NCI-H69 (cell line): ENCODE measurements around the gene CCNI2.
"Not testable (repeated sequence)": the region's sequence is repeated elsewhere in the genome, so short reads cannot be mapped to it uniquely, and the experiment has no call there.

Experiments used
- DNase-seq: peaks from one replicate; lab custom pipeline; 2025; lab: John Stamatoyannopoulos, UW

The CCNI2 gene

DNA sequence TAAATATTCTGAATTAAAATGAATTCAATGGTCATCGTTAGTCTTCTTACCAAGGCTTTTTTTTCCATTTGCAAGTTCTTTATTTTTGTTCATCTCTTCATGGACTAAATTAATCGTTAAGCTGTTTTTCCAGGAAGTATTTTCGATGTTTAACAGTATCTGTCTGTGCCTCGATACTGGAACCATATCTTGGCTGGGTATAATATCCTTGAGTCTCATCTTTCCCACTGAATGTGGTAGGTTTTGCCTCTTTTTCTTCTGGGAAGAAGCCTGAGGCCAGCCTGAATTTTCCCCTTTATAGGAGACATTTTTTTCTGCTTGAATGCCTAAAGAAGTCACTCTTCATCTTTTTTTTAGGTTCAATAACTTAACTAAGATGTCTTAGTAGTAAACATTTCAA, 33.8 kb downstream of the CCNI2 start:
- DNase-seq, result no peak

DNA sequence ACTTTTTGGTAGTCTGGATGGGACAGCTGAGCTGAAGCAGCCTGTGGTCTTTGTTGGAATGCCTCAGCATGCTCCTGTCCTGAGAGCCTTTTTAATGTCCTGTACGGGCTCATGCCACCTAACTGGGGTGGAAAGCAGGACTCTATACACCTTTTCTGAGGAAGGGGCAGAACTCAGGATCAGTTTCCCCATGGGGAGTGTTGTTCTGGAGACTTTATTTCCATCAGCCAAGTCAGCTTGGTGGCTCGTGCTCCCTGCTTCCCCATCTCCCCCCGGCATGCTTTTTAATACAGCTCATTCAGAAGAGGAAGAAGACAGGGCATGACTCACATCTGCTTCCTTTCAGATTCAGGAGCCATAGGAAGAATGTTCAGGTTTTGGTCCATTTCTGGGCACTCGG, 34.9 kb downstream of the CCNI2 start:
- DNase-seq, result peak; percentile 16

DNA sequence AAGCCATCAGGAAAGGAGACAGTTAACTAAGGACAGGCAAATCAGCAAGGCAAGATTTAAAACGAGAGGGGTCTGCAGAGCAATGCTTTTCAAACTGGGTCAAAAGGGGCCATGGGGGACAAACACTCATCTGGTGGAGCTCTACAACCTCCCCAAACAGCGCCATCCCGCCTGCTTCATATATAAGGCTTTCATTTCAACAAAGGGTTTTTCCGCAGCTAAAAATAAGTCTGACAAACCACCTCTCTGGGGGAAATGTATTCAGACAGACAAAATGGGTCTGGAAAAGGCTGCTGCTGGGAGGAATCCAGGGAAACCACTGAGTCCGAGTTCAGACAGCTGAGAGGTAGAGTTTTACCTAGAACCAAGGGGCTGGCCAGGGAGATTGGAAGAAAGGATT, 38.1 kb downstream of the CCNI2 start:
- no peak for DNase-seq

DNA sequence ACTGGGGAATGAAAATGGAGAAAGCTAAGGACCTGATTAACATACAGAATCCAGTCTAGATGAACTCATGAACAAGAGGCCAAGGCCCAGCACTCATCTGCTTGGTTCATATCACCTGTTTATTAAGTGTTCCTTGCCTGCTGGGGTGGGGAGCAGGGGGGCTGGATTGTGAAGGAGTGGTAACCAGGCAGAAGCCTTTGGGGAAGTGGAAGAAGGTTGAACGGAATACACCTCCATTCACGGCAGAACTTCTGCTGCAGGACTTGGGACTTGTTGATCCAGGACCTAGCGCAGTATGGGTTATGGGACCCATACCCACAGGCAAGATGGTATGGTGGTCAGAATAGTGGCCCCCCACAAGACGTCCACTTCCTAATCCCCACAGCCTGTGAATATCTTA, 38.6 kb downstream of the CCNI2 start:
- DNase-seq, result no peak

DNA sequence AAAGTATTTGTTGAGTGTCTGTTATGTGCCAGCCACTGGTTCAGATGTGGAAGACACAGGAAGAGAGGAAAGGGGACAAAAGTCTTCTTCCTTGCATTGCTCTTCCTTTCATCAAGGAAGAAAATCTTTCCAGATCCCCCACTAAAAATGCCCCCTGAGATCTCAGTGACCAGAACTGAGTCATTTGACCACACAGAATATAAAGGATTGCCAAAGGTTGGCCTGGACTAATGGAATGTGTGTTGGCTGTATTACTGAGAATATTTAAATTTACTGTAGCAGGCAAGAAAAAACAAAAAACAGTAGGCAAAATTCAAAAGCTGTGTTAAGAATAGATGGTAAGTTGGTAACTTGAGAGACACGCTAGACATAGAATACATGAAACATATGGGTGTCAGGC, 39.9 kb downstream of the CCNI2 start:
- no peak for DNase-seq

DNA sequence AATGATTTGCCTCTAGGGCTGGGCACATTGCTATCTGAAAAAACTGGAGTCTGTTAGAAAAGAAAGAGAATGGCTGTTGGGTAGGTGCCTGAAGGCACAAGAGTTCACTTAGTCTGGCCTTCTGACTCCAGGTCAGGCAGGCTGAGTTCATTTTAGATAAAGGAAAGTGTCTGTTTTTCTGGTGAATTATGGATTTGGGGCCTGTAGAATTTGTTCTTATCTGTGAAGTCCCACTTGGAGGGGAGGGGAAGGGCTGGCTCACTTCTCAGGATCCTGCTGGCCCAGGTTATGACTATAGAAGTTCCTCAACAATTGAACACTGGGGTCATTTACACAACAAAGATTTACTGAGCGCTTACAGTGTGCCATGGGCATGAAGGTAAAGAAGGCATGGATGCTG, 41.3 kb downstream of the CCNI2 start:
- no peak for DNase-seq

DNA sequence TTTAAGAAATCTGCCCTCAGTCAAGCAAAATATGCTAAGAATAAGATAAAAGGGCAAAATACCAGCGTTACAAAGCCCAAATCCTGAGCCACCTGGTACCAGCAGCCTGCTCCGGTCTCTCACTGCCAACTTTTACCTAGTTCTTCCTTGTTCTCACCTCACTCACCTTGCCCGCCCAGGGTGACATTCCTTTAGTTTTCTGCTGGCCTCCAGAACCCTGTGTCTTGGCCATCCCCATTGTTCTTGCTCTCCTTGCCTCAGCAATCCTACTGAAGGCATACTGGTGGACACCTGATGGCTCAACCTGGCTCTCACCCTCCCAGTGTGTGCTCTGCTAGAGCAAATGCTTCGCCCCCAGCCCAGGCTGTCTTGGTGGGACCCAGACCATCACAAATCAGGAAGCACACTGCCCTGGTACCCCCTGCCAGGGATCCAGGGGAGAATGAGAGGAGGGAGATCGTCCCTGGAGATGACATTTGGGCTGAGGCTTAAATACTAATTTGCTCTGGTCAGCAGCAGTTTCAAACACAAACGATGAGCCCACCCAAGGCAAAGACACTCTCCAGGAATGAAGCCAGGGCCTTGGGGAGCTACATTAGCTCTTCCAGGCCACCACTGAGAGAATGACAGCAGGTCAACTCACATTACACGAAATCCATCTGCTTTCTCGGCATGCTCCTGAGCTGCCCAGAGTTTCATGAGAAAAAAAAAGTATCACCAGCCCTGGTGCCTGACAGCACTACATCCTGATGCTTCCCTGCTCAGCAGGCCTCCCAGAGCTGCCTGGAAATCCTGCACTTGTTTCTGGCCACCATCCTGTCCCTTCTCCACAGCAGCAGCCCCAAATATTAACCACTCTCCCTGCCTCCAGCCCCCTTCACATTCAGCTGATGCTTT, 42.0 kb downstream of the CCNI2 start:
- DNase-seq, result peak; percentile 74

DNA sequence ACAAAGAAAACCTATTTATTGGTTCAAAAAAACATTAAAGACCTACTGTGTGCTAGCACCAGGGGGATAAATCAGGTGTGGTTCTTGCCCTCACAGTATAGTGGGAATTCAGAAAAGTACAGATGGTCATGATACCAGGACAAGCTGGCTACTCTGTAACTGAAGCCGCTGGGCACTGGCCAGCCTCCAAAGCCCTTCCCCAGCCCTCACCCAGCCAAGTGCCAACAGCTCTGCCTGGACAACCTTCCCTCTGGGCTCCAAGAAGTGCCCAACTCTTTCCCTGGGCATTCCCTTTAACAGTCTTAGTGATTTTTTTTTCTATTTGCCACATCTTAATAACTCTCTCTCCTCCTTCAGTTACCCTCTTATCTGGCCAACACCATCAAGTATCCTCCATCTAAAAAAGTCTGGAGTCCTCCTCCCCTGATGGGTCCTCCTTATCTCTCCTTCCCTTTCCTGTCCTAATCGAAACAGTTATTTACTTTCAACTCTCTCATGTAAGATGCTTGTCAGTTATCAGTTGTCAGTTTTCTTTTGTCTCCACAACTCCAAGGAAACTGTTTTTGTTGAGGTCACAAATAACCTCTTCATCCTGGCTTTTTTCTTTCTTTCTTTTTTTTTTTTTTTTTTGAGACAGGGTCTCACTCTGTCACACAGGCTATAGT, 43.1 kb downstream of the CCNI2 start:
- DNase-seq, result no peak

DNA sequence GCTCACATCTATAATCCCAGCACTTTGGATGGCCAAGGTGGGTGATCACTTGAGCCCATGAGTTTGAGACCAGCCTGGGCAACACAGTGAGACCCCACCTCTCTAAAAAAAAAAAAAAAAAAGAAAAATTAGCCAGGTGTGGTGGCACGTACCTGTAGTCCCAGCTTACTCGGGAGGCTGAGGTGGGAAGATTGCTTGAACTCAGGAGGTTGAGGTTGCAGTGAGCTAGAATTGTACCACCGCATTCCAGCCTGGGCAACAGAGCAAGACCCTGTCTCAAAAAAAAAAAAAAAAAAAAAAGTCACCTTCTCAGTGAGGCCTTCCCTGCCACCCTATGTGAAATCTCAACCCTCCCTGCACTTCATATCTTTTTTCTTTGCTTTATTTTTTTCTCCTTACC, 43.8 kb downstream of the CCNI2 start:
- DNase-seq, result no peak

DNA sequence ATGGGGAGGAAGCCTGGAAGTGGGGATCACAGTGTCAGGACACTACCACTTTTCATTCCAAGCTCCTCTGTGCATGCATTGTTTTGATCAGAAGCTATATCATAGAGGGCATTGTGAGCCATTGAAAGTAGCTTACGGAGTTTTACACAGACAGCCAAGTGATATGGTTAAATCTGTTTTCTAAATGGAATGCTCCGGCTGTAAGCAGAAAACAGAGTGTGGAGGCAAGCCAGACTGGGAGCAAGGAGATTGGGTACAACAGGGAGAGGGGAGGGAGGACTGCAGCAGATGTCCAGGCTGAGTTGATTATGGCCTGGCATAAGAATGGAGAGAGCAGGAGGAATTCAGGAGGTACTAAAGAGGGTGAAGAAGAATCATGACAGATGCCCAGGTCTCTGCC, 50.4 kb downstream of the CCNI2 start:
- DNase-seq, result peak; percentile 35

DNA sequence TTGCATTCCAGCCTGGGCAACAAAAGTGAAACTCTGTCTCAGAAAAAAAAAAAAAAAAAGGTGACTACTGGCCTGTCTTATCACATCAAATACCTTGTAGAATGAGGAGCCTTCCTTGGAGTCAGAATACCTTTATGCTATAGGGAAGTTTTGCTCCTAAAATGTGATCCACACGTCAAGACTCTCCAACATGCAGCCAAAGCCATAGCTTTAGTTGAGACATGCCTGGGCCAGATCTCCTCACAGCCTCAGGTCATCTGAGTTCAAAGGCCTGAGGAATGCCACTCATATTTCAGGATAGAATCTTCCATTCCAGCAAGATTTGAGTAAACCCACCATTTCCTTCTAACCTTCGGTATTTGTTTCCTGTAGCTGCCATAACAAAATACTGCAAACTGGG, 52.2 kb downstream of the CCNI2 start:
- no peak for DNase-seq

DNA sequence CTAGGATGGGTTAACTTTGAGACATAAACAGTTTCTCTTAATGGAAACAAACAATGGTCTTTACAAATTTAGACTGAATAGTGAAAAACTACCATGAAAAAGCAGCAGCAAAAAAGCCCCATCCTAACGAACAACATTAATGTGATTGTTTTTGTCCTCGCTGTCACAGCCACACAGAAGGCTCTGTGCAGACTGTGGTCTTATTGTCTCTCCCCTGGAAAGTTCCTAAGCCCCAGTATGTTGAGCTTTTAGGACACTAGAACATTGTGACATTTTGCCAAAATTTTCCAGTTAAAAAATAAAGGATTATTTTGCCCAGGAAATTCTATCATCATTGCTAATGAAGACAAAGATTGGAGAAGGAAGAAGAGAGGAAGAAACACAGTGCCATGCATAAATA, 53.3 kb downstream of the CCNI2 start:
- no peak for DNase-seq

DNA sequence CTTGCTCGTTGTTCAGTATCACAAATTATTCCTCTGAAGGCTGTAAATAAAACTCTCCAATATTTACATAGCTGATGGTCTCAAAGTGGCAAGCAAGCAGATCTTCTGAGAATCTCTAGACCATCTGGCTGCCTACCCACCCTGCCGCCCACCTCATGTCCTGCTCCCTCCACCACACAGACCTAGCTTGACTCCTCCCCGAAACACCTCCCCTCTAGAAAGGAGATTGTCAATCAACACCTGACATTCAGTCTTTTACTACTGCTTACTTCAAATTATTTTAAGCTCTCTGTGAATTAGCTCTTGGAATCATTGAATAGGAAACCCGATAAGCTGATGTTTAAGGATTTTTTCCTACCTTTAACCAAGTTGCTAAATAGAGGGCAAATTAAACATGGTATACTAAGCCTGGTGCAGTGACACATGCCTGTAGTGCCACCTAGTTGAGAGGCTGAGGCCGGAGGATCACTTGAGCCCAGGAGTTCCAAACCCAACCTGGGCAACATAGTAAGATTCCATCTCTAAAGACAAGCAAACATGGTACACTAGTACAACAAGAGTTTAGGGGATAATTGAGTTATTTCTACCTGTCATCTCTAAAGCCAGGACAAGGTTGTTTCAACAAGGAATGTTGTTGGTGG, 54.9 kb downstream of the CCNI2 start:
- peak; percentile 44 for DNase-seq

DNA sequence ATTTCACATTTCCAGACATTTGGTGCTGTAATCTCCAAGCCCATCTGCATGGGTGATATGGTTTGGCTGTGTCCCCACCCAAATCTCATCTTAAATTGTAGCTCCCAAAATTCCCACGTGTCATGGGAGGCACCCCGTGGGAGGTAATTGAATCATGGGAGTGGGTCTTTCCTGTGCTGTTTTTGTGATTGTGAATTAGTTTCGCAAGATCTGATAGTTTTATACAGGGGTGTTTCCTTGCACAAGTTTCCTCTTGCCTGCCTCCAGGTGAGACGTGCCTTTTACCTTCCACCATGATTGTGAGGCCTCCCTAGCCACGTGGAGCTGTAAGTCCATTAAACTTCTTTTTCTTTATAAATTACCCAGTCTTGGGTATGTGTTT, 55.5 kb downstream of the CCNI2 start:
- not testable (repeated sequence) for DNase-seq
